DOHH2 (cell line): Measurements from ENCODE around the gene CLINT1.

ENCODE experiments used
- H3F3A ChIP-seq: fragments of 200-600 bp; sonication (generic), shearing (Covaris generic); 2 replicates; pipeline ENCODE4 v1.6.0; 2016; ENCODE audit warnings: antibody characterized with exemption, mild to moderate bottlenecking; ENCODE audit not compliant: control insufficient read depth, insufficient read depth
- H3K27ac ChIP-seq: fragments of 200-600 bp; sonication (generic); 2 replicates; pipeline ENCODE4 v1.5.1; 2014; ENCODE audit warnings: low read depth, mild to moderate bottlenecking, low read length, moderate library complexity
- H3K27me3 ChIP-seq: fragments of 200-600 bp; sonication (generic); 2 replicates; pipeline ENCODE4 v1.6.1; 2014; ENCODE audit warnings: mild to moderate bottlenecking, low read length, mixed read lengths; ENCODE audit not compliant: control insufficient read depth
- H3K36me3 ChIP-seq: fragments of 200-600 bp; sonication (generic); 2 replicates; pipeline ENCODE4 v1.6.1; 2014; ENCODE audit warnings: mild to moderate bottlenecking, low read length, moderate library complexity, mixed read lengths; ENCODE audit not compliant: control insufficient read depth
- H3K4me1 ChIP-seq: fragments of 200-600 bp; sonication (generic); 2 replicates; pipeline ENCODE4 v1.6.1; 2014; ENCODE audit warnings: mild to moderate bottlenecking, low read length, mixed read lengths; ENCODE audit not compliant: control insufficient read depth
- H3K4me2 ChIP-seq: fragments of 200-600 bp; sonication (generic); 2 replicates; pipeline ENCODE4 v1.6.0; 2014; ENCODE audit warnings: mild to moderate bottlenecking, low read length, moderate library complexity
- H3K4me3 ChIP-seq: fragments of 200-600 bp; sonication (generic); 2 replicates; pipeline ENCODE4 v1.5.1; 2014; ENCODE audit warnings: mild to moderate bottlenecking, low read length, mixed read lengths
- H3K79me2 ChIP-seq: fragments of 200-600 bp; sonication (generic); 2 replicates; pipeline ENCODE4 v1.6.1; 2014; ENCODE audit warnings: mild to moderate bottlenecking, low read length, mixed read lengths; ENCODE audit not compliant: control insufficient read depth
- H3K9me2 ChIP-seq: fragments of 200-600 bp; sonication (generic); replicated peaks from 2 replicates; pipeline ENCODE4 v1.6.1; 2014; ENCODE audit warnings: mild to moderate bottlenecking, low read length, mixed read lengths; ENCODE audit not compliant: control insufficient read depth
- H3K9me3 ChIP-seq: fragments of 200-600 bp; sonication (generic); 2 replicates; pipeline ENCODE4 v1.6.1; 2014; ENCODE audit warnings: antibody characterized with exemption, low read length, mixed read lengths; ENCODE audit not compliant: control insufficient read depth, insufficient read depth
- H4K20me1 ChIP-seq: fragments of 200-600 bp; sonication (generic); 2 replicates; pipeline ENCODE4 v1.6.0; 2014; ENCODE audit warnings: low read depth, mild to moderate bottlenecking, antibody characterized with exemption, low read length, moderate library complexity; ENCODE audit not compliant: control insufficient read depth, insufficient read depth
- CTCF ChIP-seq: fragments of 200-600 bp; sonication (generic); IDR thresholded peaks from one replicate; pipeline ENCODE4 v1.5.1; 2014; ENCODE audit warnings: antibody characterized with exemption, mild to moderate bottlenecking, low read depth, low read length; ENCODE audit not compliant: poor library complexity, severe bottlenecking
- EZH2phosphoT487 ChIP-seq: fragments of 200-600 bp; sonication (generic); IDR thresholded peaks from 2 replicates; pipeline ENCODE4 v1.6.1; 2017; ENCODE audit warnings: borderline replicate concordance, mild to moderate bottlenecking, antibody characterized with exemption, low read length, moderate library complexity, mixed read lengths

The CLINT1 gene

GRCh38 chr5:157793301-157793700, 65.6 kb downstream of the CLINT1 start:
- Histone ChIP-seq H3K9me3 (no peaks in the 10 kb centered on the region), H3K27me3 (no peaks in the 10 kb centered on the region), H3K4me2 (no peak overlapping the region), H3K4me1 (no peaks in the 10 kb centered on the region), H3K9me2 (no peaks in the 10 kb centered on the region), H3K79me2 (no peaks in the 10 kb centered on the region), H3K27ac (no peak overlapping the region), H3K36me3 (peaks cover 63% of the 10 kb centered on the region), H3K4me3 (no peak overlapping the region), H3F3A (no peaks in the 10 kb centered on the region), H4K20me1 (no peaks in the 10 kb centered on the region)
- TF ChIP-seq CTCF (no peak), EZH2phosphoT487 (no peak)

GRCh38 chr5:157785801-157786200, 73.1 kb downstream of the CLINT1 start:
- no peak overlapping the region for H3K27ac ChIP-seq

GRCh38 chr5:157779221-157779620, 79.7 kb downstream of the CLINT1 start:
- H4K20me1 ChIP-seq, result no peaks in the 10 kb centered on the region; the same call in 1 of the 2 replicates
- TF ChIP-seq CTCF (no peak), EZH2phosphoT487 (no peak)
- no peak overlapping the region for H3K4me3 ChIP-seq
- H3K27ac ChIP-seq, result no peak overlapping the region
- no peaks in the 10 kb centered on the region for H3K79me2 ChIP-seq
- no peaks in the 10 kb centered on the region for H3K9me3 ChIP-seq
- no peak overlapping the region for H3K4me2 ChIP-seq
- no peaks in the 10 kb centered on the region for H3K9me2 ChIP-seq
- no peaks in the 10 kb centered on the region for H3K27me3 ChIP-seq
- H3F3A ChIP-seq, result no peaks in the 10 kb centered on the region
- H3K4me1 ChIP-seq, result no peaks in the 10 kb centered on the region
- H3K36me3 ChIP-seq, result no peaks in the 10 kb centered on the region; the same call in 1 of the 2 replicates

More at GRCh38 chr5:157785801-157786200, 73.1 kb downstream of the CLINT1 start:
- Histone ChIP-seq H3K4me1 (no peaks in the 10 kb centered on the region), H3K4me3 (no peak overlapping the region), H3K79me2 (no peaks in the 10 kb centered on the region), H4K20me1 (no peaks in the 10 kb centered on the region; the same call in 1 of the 2 replicates), H3K9me2 (no peaks in the 10 kb centered on the region), H3K36me3 (peaks cover 43% of the 10 kb centered on the region), H3K9me3 (no peaks in the 10 kb centered on the region), H3K27me3 (no peaks in the 10 kb centered on the region), H3F3A (peaks cover 11% of the 10 kb centered on the region; the same call in 1 of the 2 replicates), H3K4me2 (no peak overlapping the region)
- TF ChIP-seq CTCF (no peak), EZH2phosphoT487 (no peak)
